ENCODE measurements around the gene ACMSD.

The ACMSD gene

GRCh38 chr2:134838143-134838620 is at the start of gene ACMSD:
Gene ACMSD (plus strand): TSS chr2:134838616. CDS start chr2:134838683, 67 bp downstream.
- no peak for TF ChIP-seq CTCF (IDR thresholded peaks at IDR 0.05; ENCODE audit: low read depth, low read length)
- DNase-seq (ENCODE audit: low read depth in 2 of 2): no peak
- no peak within 1 kb of the TSS for H3K4me3 ChIP-seq (replicated peaks in 1 of 2; ENCODE audit: low read depth in 2 of 2, low read length in 2 of 2)

GRCh38 chr2:134790487-134790886 is 47.9 kb upstream of the ACMSD start:
- no peak for DNase-seq (ENCODE audit: low read depth in 2 of 2)
- peak; percentile 19 for TF ChIP-seq CTCF (IDR thresholded peaks at IDR 0.05; ENCODE audit: low read depth, low read length)
- H3K4me3 ChIP-seq (replicated peaks in 1 of 2; ENCODE audit: low read depth in 2 of 2, low read length in 2 of 2): no peak overlapping the region

- no peak overlapping the region for H3K4me3 ChIP-seq (replicated peaks in 1 of 2; ENCODE audit: low read depth in 2 of 2, low read length in 2 of 2)
- no peak for TF ChIP-seq CTCF (IDR thresholded peaks at IDR 0.05; ENCODE audit: low read depth, low read length)
Observed at GRCh38 chr2:134791616-134792015, 46.8 kb upstream of the ACMSD start.

GRCh38 chr2:134792186-134792585 is 46.2 kb upstream of the ACMSD start:
- H3K4me3 ChIP-seq (replicated peaks in 1 of 2; ENCODE audit: low read depth in 2 of 2, low read length in 2 of 2): no peak overlapping the region
- DNase-seq (ENCODE audit: low read depth in 2 of 2): no peak
- no peak for TF ChIP-seq CTCF (IDR thresholded peaks at IDR 0.05; ENCODE audit: low read depth, low read length)

More at GRCh38 chr2:134791616-134792015, 46.8 kb upstream of the ACMSD start:
- no peak for DNase-seq (ENCODE audit: low read depth in 2 of 2)

- no peak overlapping the region for H3K4me3 ChIP-seq (replicated peaks in 1 of 2; ENCODE audit: low read depth in 2 of 2, low read length in 2 of 2)
- no peak for DNase-seq (ENCODE audit: low read depth in 2 of 2)
- no peak for TF ChIP-seq CTCF (IDR thresholded peaks at IDR 0.05; ENCODE audit: low read depth, low read length)
Observed at GRCh38 chr2:134795765-134796164, 42.7 kb upstream of the ACMSD start.

- no peak for DNase-seq (ENCODE audit: low read depth in 2 of 2)
- TF ChIP-seq CTCF (IDR thresholded peaks at IDR 0.05; ENCODE audit: low read depth, low read length): no peak
- no peak overlapping the region for H3K4me3 ChIP-seq (replicated peaks in 1 of 2; ENCODE audit: low read depth in 2 of 2, low read length in 2 of 2)
Observed at GRCh38 chr2:134796373-134796772, 42.0 kb upstream of the ACMSD start.

- no peak for TF ChIP-seq CTCF (IDR thresholded peaks at IDR 0.05; ENCODE audit: low read depth, low read length)
- DNase-seq (ENCODE audit: low read depth in 2 of 2): no peak
- H3K4me3 ChIP-seq (replicated peaks in 1 of 2; ENCODE audit: low read depth in 2 of 2, low read length in 2 of 2): no peak overlapping the region
Observed at GRCh38 chr2:134799936-134800335, 38.5 kb upstream of the ACMSD start.
